Measurements from ENCODE around the gene OPA1. TPM values are rescaled to one million over a fixed set of nuclear protein-coding genes. Genes with fewer than 3 reads are reported as not detected.

OPA1 gene
- total RNA-seq, 2 donors from 2014 or later = 36.4 to 71.6 TPM

DNA sequence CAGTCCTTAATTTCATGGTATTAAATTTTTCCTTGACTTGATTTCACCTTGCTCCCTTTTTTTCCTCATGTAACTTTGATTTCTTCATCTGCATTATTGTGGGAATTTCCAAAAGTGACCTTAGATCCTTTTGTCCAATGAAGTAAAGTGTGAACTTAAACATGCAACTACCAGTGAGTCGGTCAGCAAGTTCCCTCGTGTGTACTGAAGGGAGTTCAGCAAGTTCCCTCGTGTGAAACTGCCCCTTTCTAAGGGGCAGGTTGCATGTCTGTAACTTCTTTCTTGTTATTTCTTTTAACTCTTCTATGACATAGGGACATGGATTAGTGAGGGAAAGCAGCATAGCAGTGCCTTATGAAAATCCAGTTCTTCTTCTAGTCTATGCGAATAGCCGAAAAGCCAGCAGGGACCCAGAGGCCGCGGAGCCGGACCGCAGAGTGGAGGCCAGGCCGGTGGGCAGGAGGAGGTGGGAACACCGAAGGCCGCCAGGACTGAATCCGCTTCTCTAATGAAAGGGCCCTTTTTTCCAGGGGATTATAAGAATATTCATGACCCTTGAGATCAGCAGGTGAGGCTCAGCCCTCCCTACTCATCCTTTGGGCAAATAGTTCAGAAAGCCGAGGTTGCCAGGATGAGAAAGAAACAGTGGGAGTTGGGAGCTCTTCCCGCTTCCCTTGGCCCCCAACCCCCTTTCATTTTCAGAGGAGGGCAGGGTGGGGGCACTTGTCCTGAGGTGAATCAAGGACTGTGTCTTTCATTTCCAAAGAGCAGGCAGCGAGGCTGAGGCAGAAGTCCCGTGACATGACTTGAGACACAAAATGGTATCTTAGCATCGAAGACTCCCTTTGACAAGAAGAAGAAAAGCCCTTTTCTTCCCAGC is 117.5 kb downstream of the OPA1 start:
- Histone ChIP-seq H3K4me3 (no peak overlapping the region), H3K36me3 (no peaks in the 10 kb centered on the region), H3K4me1 (no peaks in the 10 kb centered on the region), H3K27me3 (no peaks in the 10 kb centered on the region), H3K27ac (no peak overlapping the region), H3K9me3 (peaks cover 0 to 11% of the 10 kb centered on the region in 2 donors)
- no peak for DNase-seq (ENCODE audit: low spot score)
- TF ChIP-seq, protein P1, sequence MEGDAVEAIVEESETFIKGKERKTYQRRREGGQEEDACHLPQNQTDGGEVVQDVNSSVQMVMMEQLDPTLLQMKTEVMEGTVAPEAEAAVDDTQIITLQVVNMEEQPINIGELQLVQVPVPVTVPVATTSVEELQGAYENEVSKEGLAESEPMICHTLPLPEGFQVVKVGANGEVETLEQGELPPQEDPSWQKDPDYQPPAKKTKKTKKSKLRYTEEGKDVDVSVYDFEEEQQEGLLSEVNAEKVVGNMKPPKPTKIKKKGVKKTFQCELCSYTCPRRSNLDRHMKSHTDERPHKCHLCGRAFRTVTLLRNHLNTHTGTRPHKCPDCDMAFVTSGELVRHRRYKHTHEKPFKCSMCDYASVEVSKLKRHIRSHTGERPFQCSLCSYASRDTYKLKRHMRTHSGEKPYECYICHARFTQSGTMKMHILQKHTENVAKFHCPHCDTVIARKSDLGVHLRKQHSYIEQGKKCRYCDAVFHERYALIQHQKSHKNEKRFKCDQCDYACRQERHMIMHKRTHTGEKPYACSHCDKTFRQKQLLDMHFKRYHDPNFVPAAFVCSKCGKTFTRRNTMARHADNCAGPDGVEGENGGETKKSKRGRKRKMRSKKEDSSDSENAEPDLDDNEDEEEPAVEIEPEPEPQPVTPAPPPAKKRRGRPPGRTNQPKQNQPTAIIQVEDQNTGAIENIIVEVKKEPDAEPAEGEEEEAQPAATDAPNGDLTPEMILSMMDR (IDR thresholded peaks at IDR 0.05) = no peak

DNA sequence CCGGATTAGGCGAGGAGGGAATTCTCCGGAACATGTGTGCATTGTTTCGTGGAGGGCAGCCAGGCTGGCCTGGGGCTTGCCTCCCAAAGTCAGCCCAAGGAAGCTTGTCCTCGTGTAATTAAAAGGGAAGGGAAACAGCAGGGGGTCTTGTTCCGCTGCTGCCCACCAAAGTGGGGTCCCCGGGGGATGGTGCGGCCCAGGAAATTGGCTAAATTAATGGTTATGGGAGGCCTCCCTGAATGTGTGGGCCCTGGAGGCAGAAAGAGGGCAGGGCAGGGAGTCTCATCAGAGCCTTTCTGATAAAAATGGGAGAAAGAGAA is 118.1 kb downstream of the OPA1 start:
- DNase-seq (ENCODE audit: low spot score) = no peak
- Histone ChIP-seq H3K27ac (no peak overlapping the region), H3K36me3 (no peaks in the 10 kb centered on the region)

DNA sequence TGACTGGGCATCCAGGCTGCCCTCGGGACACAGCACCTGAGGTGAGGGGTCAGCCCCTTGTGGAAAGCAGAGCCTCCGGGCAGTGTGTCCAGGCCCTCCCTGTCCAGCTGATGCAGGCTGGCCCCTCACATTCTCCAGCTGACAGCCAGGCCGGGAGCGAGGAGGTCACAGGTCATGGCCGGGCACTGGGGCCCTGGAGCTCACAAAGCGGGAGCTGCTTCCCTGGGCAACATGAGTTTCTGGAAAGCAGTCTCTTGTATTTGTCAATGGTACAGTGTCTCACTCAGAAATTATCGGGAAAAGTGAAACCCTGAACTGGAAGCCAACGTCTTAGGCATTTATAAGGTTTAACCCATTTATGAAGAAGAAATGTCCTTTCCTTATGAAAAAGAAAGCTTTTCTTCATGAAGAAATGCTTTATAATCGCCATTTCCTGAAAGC is 118.5 kb downstream of the OPA1 start:
- no peak overlapping the region for H3K4me3 ChIP-seq
- H3K27me3 ChIP-seq = no peaks in the 10 kb centered on the region
- no peak for DNase-seq (ENCODE audit: low spot score)
- no peak overlapping the region for H3K27ac ChIP-seq
- TF ChIP-seq, protein P1 (IDR thresholded peaks at IDR 0.05) = no peak
- H3K36me3 ChIP-seq = no peaks in the 10 kb centered on the region
- H3K9me3 ChIP-seq = peaks cover 0 to 11% of the 10 kb centered on the region in 2 donors
- H3K4me1 ChIP-seq = no peaks in the 10 kb centered on the region

More for the DNA sequence above, 118.1 kb downstream of the OPA1 start:
- Histone ChIP-seq H3K4me3 (no peak overlapping the region), H3K9me3 (peaks cover 0 to 11% of the 10 kb centered on the region in 2 donors), H3K4me1 (no peaks in the 10 kb centered on the region), H3K27me3 (no peaks in the 10 kb centered on the region)
- TF ChIP-seq, protein P1 (IDR thresholded peaks at IDR 0.05) = no peak

DNA sequence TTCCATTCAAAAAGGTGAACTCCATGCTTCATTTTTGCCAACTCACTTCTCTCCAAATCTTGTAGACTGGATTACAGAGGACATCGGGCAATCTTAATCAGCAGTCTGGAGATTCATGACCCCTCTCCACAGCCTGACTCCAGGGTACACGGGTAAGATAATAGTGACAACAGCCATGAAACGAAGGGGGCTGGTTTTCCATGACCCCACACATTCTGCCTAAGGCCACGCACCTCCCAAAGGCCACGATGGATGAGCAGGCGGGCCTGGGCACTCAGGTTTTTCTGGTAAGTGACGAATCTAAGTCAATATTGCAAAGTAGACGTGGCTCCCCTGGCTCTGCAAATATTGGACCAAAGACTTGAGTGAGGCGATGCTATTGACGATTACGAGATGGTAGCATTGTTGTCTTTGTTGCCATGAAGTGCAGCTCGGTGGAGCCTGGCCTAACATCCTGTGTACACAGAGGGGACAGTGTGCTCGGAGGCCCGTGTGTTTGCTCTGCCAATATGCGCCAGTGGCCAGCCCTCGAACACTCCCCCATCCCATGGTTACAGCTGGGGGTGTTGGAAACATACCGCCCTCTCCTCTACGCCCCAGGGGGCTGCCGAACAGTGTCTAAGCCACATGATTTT is 119.1 kb downstream of the OPA1 start:
- Histone ChIP-seq H3K27ac (no peak overlapping the region), H3K4me1 (no peaks in the 10 kb centered on the region), H3K36me3 (no peaks in the 10 kb centered on the region), H3K4me3 (no peak overlapping the region), H3K27me3 (no peaks in the 10 kb centered on the region), H3K9me3 (peaks cover 0 to 11% of the 10 kb centered on the region in 2 donors)
- DNase-seq (ENCODE audit: low spot score) = no peak
- TF ChIP-seq, protein P1 (IDR thresholded peaks at IDR 0.05) = no peak

DNA sequence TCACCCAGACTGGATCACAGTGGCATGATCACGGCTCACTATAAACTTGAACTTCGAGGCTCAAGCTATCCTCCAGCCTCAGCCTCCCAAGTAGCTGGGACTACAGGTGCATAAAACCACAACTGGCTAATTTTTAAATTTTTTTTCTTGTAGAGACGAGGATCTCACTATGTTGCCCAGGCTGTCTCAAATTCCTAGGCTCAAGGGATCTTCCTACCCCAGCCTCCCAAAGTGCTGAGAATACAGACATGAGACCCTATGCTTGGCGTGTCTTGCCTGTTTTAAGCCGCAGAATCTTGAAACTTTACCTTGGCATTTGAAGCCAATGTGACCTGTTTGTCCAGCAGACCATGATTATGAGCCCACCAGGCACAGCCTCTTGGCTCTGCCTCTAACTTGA is 119.9 kb downstream of the OPA1 start:
- no peak overlapping the region for H3K4me3 ChIP-seq
- DNase-seq (ENCODE audit: low spot score) = no peak
- no peaks in the 10 kb centered on the region for H3K27me3 ChIP-seq
- no peaks in the 10 kb centered on the region for H3K36me3 ChIP-seq
- TF ChIP-seq, protein P1 (IDR thresholded peaks at IDR 0.05) = no peak
- no peaks in the 10 kb centered on the region for H3K4me1 ChIP-seq
- no peak overlapping the region for H3K27ac ChIP-seq
- H3K9me3 ChIP-seq = peaks cover 0 to 11% of the 10 kb centered on the region in 2 donors

Data from right atrium auricular region (tissue), 2 donors.